ENCODE measurements around the gene PPFIBP1. TPM values are rescaled to one million over a fixed set of nuclear protein-coding genes. Genes with fewer than 3 reads are reported as not detected.
A peak's percentile ranks its signal among the peaks of the same experiment; 100 is the strongest.

The PPFIBP1 gene
- total and polyA plus RNA-seq, 2 of the 13 experiments (the other 11 are each of a cell fraction or from before 2014, with no cell fraction given), result 16.2 to 21.8 TPM

DNA sequence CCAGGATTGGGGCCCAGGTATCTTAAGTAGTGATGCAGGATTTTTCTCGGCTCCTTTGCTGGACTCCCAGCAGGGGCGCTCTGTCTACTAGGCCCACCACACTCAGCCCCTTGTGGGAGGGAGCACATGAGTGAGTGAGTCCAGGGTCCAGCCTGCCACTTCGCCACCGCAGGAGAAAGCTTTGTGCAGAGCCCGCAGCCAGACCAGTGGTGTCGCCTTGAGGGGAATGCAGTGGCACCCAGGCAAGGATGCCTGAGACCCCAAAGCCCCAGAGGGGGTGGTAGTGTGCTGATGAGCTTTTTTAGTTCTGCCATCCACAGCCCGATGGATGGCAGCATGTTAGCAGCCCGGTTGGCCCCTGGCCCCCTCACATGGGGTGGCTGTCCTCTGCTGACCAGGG is 181.3 kb downstream of the PPFIBP1 start (continued):
- TF ChIP-seq, protein P1, sequence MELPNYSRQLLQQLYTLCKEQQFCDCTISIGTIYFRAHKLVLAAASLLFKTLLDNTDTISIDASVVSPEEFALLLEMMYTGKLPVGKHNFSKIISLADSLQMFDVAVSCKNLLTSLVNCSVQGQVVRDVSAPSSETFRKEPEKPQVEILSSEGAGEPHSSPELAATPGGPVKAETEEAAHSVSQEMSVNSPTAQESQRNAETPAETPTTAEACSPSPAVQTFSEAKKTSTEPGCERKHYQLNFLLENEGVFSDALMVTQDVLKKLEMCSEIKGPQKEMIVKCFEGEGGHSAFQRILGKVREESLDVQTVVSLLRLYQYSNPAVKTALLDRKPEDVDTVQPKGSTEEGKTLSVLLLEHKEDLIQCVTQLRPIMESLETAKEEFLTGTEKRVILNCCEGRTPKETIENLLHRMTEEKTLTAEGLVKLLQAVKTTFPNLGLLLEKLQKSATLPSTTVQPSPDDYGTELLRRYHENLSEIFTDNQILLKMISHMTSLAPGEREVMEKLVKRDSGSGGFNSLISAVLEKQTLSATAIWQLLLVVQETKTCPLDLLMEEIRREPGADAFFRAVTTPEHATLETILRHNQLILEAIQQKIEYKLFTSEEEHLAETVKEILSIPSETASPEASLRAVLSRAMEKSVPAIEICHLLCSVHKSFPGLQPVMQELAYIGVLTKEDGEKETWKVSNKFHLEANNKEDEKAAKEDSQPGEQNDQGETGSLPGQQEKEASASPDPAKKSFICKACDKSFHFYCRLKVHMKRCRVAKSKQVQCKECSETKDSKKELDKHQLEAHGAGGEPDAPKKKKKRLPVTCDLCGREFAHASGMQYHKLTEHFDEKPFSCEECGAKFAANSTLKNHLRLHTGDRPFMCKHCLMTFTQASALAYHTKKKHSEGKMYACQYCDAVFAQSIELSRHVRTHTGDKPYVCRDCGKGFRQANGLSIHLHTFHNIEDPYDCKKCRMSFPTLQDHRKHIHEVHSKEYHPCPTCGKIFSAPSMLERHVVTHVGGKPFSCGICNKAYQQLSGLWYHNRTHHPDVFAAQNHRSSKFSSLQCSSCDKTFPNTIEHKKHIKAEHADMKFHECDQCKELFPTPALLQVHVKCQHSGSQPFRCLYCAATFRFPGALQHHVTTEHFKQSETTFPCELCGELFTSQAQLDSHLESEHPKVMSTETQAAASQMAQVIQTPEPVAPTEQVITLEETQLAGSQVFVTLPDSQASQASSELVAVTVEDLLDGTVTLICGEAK (IDR thresholded peaks at IDR 0.05), result no peak
- TF ChIP-seq, protein P1 (CRISPR knock-in tag; IDR thresholded peaks at IDR 0.05), result peak; percentile 48; the same call in 1 of the 2 replicates
- TF ChIP-seq BRCA1 (CRISPR knock-in tag; IDR thresholded peaks at IDR 0.05) (no peak), MIER2 (CRISPR knock-in tag; IDR thresholded peaks at IDR 0.05) (no peak), ZNF614 (CRISPR knock-in tag; IDR thresholded peaks at IDR 0.05; ENCODE audit: borderline replicate concordance) (0 out of 2 replicates have a peak, but pooled peaks have one; percentile 13), ZNF660 (CRISPR knock-in tag; IDR thresholded peaks at IDR 0.05; ENCODE audit: borderline replicate concordance, low read depth) (no peak), RCOR2 (CRISPR knock-in tag; IDR thresholded peaks at IDR 0.05) (no peak)
- TF ChIP-seq, protein P2, sequence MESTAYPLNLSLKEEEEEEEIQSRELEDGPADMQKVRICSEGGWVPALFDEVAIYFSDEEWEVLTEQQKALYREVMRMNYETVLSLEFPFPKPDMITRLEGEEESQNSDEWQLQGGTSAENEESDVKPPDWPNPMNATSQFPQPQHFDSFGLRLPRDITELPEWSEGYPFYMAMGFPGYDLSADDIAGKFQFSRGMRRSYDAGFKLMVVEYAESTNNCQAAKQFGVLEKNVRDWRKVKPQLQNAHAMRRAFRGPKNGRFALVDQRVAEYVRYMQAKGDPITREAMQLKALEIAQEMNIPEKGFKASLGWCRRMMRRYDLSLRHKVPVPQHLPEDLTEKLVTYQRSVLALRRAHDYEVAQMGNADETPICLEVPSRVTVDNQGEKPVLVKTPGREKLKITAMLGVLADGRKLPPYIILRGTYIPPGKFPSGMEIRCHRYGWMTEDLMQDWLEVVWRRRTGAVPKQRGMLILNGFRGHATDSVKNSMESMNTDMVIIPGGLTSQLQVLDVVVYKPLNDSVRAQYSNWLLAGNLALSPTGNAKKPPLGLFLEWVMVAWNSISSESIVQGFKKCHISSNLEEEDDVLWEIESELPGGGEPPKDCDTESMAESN (CRISPR knock-in tag; conservative IDR thresholded peaks at IDR 0.05), result no peak
- TF ChIP-seq, protein P3, sequence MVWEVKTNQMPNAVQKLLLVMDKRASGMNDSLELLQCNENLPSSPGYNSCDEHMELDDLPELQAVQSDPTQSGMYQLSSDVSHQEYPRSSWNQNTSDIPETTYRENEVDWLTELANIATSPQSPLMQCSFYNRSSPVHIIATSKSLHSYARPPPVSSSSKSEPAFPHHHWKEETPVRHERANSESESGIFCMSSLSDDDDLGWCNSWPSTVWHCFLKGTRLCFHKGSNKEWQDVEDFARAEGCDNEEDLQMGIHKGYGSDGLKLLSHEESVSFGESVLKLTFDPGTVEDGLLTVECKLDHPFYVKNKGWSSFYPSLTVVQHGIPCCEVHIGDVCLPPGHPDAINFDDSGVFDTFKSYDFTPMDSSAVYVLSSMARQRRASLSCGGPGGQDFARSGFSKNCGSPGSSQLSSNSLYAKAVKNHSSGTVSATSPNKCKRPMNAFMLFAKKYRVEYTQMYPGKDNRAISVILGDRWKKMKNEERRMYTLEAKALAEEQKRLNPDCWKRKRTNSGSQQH (CRISPR knock-in tag; IDR thresholded peaks at IDR 0.05; ENCODE audit: low read depth), result no peak
- TF ChIP-seq, protein P4, sequence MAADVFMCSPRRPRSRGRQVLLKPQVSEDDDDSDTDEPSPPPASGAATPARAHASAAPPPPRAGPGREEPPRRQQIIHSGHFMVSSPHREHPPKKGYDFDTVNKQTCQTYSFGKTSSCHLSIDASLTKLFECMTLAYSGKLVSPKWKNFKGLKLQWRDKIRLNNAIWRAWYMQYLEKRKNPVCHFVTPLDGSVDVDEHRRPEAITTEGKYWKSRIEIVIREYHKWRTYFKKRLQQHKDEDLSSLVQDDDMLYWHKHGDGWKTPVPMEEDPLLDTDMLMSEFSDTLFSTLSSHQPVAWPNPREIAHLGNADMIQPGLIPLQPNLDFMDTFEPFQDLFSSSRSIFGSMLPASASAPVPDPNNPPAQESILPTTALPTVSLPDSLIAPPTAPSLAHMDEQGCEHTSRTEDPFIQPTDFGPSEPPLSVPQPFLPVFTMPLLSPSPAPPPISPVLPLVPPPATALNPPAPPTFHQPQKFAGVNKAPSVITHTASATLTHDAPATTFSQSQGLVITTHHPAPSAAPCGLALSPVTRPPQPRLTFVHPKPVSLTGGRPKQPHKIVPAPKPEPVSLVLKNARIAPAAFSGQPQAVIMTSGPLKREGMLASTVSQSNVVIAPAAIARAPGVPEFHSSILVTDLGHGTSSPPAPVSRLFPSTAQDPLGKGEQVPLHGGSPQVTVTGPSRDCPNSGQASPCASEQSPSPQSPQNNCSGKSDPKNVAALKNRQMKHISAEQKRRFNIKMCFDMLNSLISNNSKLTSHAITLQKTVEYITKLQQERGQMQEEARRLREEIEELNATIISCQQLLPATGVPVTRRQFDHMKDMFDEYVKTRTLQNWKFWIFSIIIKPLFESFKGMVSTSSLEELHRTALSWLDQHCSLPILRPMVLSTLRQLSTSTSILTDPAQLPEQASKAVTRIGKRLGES (CRISPR knock-in tag; IDR thresholded peaks at IDR 0.05; ENCODE audit: borderline replicate concordance), result no peak
- TF ChIP-seq, protein P5, sequence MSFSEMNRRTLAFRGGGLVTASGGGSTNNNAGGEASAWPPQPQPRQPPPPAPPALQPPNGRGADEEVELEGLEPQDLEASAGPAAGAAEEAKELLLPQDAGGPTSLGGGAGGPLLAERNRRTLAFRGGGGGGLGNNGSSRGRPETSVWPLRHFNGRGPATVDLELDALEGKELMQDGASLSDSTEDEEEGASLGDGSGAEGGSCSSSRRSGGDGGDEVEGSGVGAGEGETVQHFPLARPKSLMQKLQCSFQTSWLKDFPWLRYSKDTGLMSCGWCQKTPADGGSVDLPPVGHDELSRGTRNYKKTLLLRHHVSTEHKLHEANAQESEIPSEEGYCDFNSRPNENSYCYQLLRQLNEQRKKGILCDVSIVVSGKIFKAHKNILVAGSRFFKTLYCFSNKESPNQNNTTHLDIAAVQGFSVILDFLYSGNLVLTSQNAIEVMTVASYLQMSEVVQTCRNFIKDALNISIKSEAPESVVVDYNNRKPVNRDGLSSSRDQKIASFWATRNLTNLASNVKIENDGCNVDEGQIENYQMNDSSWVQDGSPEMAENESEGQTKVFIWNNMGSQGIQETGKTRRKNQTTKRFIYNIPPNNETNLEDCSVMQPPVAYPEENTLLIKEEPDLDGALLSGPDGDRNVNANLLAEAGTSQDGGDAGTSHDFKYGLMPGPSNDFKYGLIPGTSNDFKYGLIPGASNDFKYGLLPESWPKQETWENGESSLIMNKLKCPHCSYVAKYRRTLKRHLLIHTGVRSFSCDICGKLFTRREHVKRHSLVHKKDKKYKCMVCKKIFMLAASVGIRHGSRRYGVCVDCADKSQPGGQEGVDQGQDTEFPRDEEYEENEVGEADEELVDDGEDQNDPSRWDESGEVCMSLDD (CRISPR knock-in tag; IDR thresholded peaks at IDR 0.05; ENCODE audit: borderline replicate concordance), result no peak
